Left renal pelvis (tissue), 4 donors: ENCODE results near the gene SCFD2. TPM values are rescaled to one million over a fixed set of nuclear protein-coding genes. Genes with fewer than 3 reads are reported as not detected.

Experiments
- polyA plus RNA-seq, 4 donors: library from polyadenylated mRNA; unstranded; fragments of 120-200 nt; gene quantifications; one replicate each; pipeline ENCODE4 v1.2.1, GENCODE V29; 2013; ENCODE audit not compliant: insufficient read length in 4 of 4

Gene SCFD2
- polyA plus RNA-seq, 4 donors = 12.7 to 14.2 (median 13.5) TPM

Other genes starting within 250 kb of the SCFD2 start
- 100 to 1,000 TPM in 2 of 4 donors, 10 to 100 TPM in 2; 70.5 to 112 (median 98.2) TPM for gene FIP1L1, start 11.6 kb upstream of the SCFD2 start, polyA plus RNA-seq
- 10 to 100 TPM in 3 of 4 donors, 1 to 10 TPM in 1; 4.4 to 19.4 (median 16.8) TPM for gene LNX1, start 225.4 kb upstream of the SCFD2 start, polyA plus RNA-seq